CD4-positive, alpha-beta T cell (primary cell): ENCODE results near the gene CDHR3. TPM values are rescaled to one million over a fixed set of nuclear protein-coding genes. Genes with fewer than 3 reads are reported as not detected.

Experiments used
- ATAC-seq: fragments of 200-7000 bp; cut with Tn5 transposase; one replicate; pipeline ENCODE4 v1.10.0; 2022; ENCODE audit warnings: mild to moderate bottlenecking; ENCODE audit not compliant: poor library complexity
- CTCF ChIA-PET: fragments of 350-600 bp; sonication (Branson Sonifier 250); formaldehyde crosslinking; loops from one replicate; lab custom pipeline; 2021; ENCODE audit warnings: antibody characterized with exemption, inconsistent platforms; lab: Charles Lee
- POLR2A ChIA-PET: fragments of 350-600 bp; sonication (Branson Sonifier 250); formaldehyde crosslinking; loops from one replicate; lab custom pipeline; 2021; ENCODE audit warnings: antibody characterized with exemption, inconsistent platforms; lab: Charles Lee
- DNase-seq, 14 experiments: peaks; one replicate each; pipeline ENCODE4 v3.0.0-alpha.2; 2013 to 2020; ENCODE audit warnings: mixed read lengths in 2 of 14
- H3K27ac ChIP-seq, 2 donors: one replicate each; pipeline versions ENCODE4 v1.5.1 to v1.7.0; 2013; ENCODE audit warnings: low read length in 2 of 2, low read depth in 1 of 2, mild to moderate bottlenecking in 1 of 2
- H3K27me3 ChIP-seq, 2 experiments: 1 replicate in 1 of 2; 2 replicates in 1 of 2; pipeline versions ENCODE4 v1.6.1 to v1.7.0; 2013; ENCODE audit warnings: low read length in 2 of 2, control low read depth in 1 of 2, mild to moderate bottlenecking in 1 of 2, moderate library complexity in 1 of 2; ENCODE audit not compliant: insufficient read depth in 2 of 2, control insufficient read depth in 1 of 2
- H3K36me3 ChIP-seq: one replicate; pipeline ENCODE4 v1.6.1; 2013; ENCODE audit warnings: low read length, control low read depth; ENCODE audit not compliant: insufficient read depth
- H3K4me1 ChIP-seq: one replicate; pipeline ENCODE4 v1.6.1; 2013; ENCODE audit warnings: low read length, control low read depth; ENCODE audit not compliant: insufficient read depth
- H3K4me3 ChIP-seq: one replicate; pipeline ENCODE4 v1.5.1; 2013; ENCODE audit warnings: mild to moderate bottlenecking, low read length, moderate library complexity
- H3K9me3 ChIP-seq, 2 experiments: 1 replicate in 1 of 2; 2 replicates in 1 of 2; pipeline versions ENCODE4 v1.6.1 to v1.7.0; 2013; ENCODE audit warnings: low read length in 2 of 2, mild to moderate bottlenecking in 2 of 2, control low read depth in 1 of 2, moderate library complexity in 1 of 2; ENCODE audit not compliant: control insufficient read depth in 1 of 2, insufficient read depth in 1 of 2
- H3K27ac Mint-ChIP-seq: one replicate; pipeline ENCODE4 v1.8.0; 2020; ENCODE audit warnings: mixed read lengths
- H3K27me3 Mint-ChIP-seq: one replicate; pipeline ENCODE4 v1.8.0; 2021; ENCODE audit warnings: mixed read lengths
- H3K36me3 Mint-ChIP-seq: one replicate; pipeline ENCODE4 v1.8.0; 2021; ENCODE audit warnings: low read depth, mixed read lengths
- H3K4me1 Mint-ChIP-seq: one replicate; pipeline ENCODE4 v1.8.0; 2021; ENCODE audit warnings: low read depth, mixed read lengths
- H3K4me3 Mint-ChIP-seq: one replicate; pipeline ENCODE4 v1.8.0; 2020; ENCODE audit warnings: mild to moderate bottlenecking, mixed read lengths
- H3K9me3 Mint-ChIP-seq: one replicate; pipeline ENCODE4 v1.8.0; 2020; ENCODE audit warnings: mixed read lengths
- intact Hi-C, 2 experiments: fragments of 100-400 bp; cut with DNase I in 1 of 2; cut with micrococcal nuclease in 1 of 2; formaldehyde crosslinking; loops; one replicate each; pipeline versions ENCODE4 v1.15.1 to v1.9.0; 2023 to 2025; cut with DNase I, micrococcal nuclease
- total RNA-seq, 174 experiments: library from RNA in 2 of 174; stranded (reverse) in 2 of 174; gene quantifications; one replicate each; pipeline ENCODE4 v1.2.3 and lab custom pipeline; 2021 to 2026
- TF ChIP-seq, protein P1 (sequence below): fragments of 200-600 bp; IDR thresholded peaks from one replicate; pipeline ENCODE4 v1.8.0; 2022; ENCODE audit warnings: antibody characterized with exemption, mild to moderate bottlenecking

The CDHR3 gene
- total RNA-seq, 2 experiments from 2014 or later, result 10.3 to 12.2 TPM

DNA sequence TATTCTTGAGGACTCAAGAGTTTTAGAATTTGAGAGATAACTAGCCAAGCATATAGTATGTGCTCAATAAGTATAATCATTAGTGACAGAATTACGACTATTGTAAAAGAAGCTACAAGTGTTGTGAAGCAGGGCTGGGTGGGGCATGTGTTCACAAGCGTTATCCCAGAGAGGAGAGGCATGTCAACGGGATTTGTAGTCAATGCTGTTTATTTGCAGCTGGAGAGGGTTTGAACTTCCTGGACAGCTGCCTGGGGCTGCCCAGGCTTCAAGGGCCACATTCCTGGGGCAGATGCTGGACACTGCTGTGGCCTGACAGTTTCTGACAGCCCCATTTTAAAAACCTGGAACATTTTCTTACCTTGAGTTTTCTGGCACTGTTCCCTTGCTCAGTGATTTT lies 36.9 kb upstream of the CDHR3 start:
- peaks cover 36% of the 10 kb centered on the region for H3K36me3 Mint-ChIP-seq
- DNase-seq, result no peak
- H3K27me3 ChIP-seq, result no peaks in the 10 kb centered on the region
- no peak overlapping the region for H3K4me3 ChIP-seq
- peaks cover 0 to 5% of the 10 kb centered on the region in 2 experiments for H3K9me3 ChIP-seq
- no peak for ATAC-seq
- no peaks in the 10 kb centered on the region for H3K27me3 Mint-ChIP-seq
- H3K4me1 ChIP-seq, result peaks cover 16% of the 10 kb centered on the region
- ChIA-PET CTCF (interaction anchor here (0.5 to 0.7 kb wide), 2 partner anchors 72 to 161 kb away, joined by 3 to 4 read pairs; no protein-coding TSS in a partner anchor), POLR2A (interaction anchor here (2.2 kb wide), 1 partner anchor 235 kb away, joined by 8 read pairs; no protein-coding TSS in a partner anchor)
- H3K27ac Mint-ChIP-seq, result peak overlapping the region; percentile 87
- H3K9me3 Mint-ChIP-seq, result peaks cover 5% of the 10 kb centered on the region
- intact Hi-C loops, result loop anchor here (5.0 kb wide), 2 partner anchors 49 to 229 kb away; partner anchors contain the start of gene ATXN7L1 (in 1 of the 2)
- H3K36me3 ChIP-seq, result no peaks in the 10 kb centered on the region
- TF ChIP-seq, protein P1, sequence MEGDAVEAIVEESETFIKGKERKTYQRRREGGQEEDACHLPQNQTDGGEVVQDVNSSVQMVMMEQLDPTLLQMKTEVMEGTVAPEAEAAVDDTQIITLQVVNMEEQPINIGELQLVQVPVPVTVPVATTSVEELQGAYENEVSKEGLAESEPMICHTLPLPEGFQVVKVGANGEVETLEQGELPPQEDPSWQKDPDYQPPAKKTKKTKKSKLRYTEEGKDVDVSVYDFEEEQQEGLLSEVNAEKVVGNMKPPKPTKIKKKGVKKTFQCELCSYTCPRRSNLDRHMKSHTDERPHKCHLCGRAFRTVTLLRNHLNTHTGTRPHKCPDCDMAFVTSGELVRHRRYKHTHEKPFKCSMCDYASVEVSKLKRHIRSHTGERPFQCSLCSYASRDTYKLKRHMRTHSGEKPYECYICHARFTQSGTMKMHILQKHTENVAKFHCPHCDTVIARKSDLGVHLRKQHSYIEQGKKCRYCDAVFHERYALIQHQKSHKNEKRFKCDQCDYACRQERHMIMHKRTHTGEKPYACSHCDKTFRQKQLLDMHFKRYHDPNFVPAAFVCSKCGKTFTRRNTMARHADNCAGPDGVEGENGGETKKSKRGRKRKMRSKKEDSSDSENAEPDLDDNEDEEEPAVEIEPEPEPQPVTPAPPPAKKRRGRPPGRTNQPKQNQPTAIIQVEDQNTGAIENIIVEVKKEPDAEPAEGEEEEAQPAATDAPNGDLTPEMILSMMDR, result no peak
- H3K4me1 Mint-ChIP-seq, result peaks cover 42% of the 10 kb centered on the region
- H3K27ac ChIP-seq, result no peak overlapping the region
- no peak overlapping the region for H3K4me3 Mint-ChIP-seq

DNA sequence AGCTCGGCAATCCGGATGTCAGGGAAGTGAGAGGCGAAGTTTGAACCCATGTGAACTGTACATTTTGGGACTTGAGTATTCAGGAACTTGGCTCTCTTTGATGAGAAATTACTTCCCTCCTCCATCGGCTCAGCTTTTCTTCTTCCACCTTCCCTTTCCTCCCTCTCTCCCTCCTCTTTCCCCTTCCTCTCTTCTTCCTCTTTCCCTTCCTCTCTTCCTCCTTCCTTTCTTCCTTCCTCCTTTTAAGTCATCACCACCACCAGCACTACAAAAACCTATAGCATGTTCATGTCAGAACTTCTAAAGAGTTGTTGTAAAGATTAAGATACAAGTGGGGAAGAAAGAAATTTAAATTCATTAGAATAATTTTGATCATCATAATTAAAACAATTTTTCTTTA lies 31.9 kb upstream of the CDHR3 start:
- no peak for ATAC-seq
- H3K36me3 Mint-ChIP-seq, result peaks cover 6% of the 10 kb centered on the region
- H3K4me1 Mint-ChIP-seq, result peaks cover 31% of the 10 kb centered on the region
- DNase-seq, result no peak
- no peaks in the 10 kb centered on the region for H3K9me3 Mint-ChIP-seq
- H3K27me3 Mint-ChIP-seq, result no peaks in the 10 kb centered on the region
- CTCF ChIA-PET, result no interaction called here
- H3K27ac ChIP-seq, result no peak overlapping the region
- POLR2A ChIA-PET, result no interaction called here
- no peak overlapping the region for H3K4me3 Mint-ChIP-seq
- H3K4me3 ChIP-seq, result no peak overlapping the region
- TF ChIP-seq, protein P1, result no peak
- peak overlapping the region; percentile 3 for H3K27ac Mint-ChIP-seq
- peaks cover 1% of the 10 kb centered on the region for H3K4me1 ChIP-seq
- no peaks in the 10 kb centered on the region for H3K9me3 ChIP-seq
- no peaks in the 10 kb centered on the region for H3K27me3 ChIP-seq
- H3K36me3 ChIP-seq, result no peaks in the 10 kb centered on the region
- intact Hi-C loops, result loop anchor here in 1 of 2 experiments (5.0 kb wide), 2 partner anchors 61 to 169 kb away; no protein-coding TSS in a partner anchor

DNA sequence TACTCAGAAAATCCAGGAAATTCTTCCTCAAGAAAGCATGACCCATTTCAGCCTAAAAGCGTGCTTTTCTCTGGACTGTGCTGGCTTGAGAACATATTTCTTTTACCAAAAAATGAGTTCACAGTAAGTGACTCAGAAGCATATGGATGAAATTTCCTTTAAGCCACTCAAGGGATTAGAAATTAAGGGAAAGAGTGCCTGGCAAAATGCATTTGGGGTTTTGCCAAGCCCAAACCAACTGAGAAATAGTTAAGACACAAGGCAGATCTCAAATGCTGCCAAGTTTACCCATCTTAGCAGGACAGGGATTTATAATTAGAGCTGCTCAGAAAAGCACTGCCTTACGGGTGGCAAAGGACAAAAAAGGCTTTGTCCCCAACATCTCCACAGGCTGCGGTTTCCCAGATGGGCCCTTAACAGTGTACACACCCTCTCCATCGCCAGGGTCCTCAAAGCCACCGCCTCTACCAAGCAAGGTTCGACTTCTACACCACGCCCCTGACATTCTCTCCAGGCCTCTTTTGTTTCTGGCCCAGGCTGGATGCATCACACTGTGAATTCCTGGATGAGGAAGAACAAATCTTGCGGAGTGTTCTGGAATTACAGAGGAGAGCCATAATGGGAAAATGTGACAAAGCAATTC lies 30.1 kb upstream of the CDHR3 start:
- Mint-ChIP-seq H3K4me3 (no peak overlapping the region), H3K4me1 (peaks cover 24% of the 10 kb centered on the region), H3K27ac (peak overlapping the region; percentile 67), H3K36me3 (peaks cover 5% of the 10 kb centered on the region), H3K27me3 (no peaks in the 10 kb centered on the region), H3K9me3 (no peaks in the 10 kb centered on the region)
- Histone ChIP-seq H3K4me1 (no peaks in the 10 kb centered on the region), H3K4me3 (no peak overlapping the region), H3K36me3 (no peaks in the 10 kb centered on the region), H3K27me3 (no peaks in the 10 kb centered on the region), H3K9me3 (no peaks in the 10 kb centered on the region), H3K27ac (no peak overlapping the region)
- no peak for ATAC-seq
- TF ChIP-seq, protein P1, result no peak
- DNase-seq, result no peak
- intact Hi-C loops, result loop anchor here in 1 of 2 experiments (5.0 kb wide), 2 partner anchors 59 to 171 kb away; no protein-coding TSS in a partner anchor
- CTCF ChIA-PET, result no interaction called here
- POLR2A ChIA-PET, result no interaction called here
